HG02571 (cell line): ENCODE measurements around the gene PIK3R5.

Source experiments
- ATAC-seq: cut with Tn5 transposase; IDR thresholded peaks from one replicate; pipeline ENCODE4 v1.9.1; 2021; ENCODE audit warnings: mild to moderate bottlenecking, moderate library complexity; ENCODE audit not compliant: unreplicated experiment

PIK3R5 gene

DNA sequence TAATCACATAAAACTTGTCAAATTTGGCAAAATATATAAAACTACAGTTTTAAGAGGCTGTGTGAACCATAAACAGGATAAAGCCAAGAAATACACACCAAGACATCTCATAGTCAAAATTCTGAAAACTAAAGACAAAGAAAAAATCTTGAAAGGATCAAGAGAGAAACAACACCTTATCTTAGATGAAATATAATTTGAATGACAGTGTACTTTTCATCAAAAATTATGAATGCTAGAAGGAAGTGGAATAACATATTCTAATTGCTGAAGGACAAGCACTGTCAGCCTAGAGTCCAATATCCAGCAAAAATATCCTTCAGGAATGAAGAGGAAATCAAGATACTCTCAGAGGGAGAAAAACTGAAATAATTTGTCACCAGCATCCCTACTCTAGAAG lies 37.2 kb downstream of the PIK3R5 start:
- ATAC-seq = no peak

DNA sequence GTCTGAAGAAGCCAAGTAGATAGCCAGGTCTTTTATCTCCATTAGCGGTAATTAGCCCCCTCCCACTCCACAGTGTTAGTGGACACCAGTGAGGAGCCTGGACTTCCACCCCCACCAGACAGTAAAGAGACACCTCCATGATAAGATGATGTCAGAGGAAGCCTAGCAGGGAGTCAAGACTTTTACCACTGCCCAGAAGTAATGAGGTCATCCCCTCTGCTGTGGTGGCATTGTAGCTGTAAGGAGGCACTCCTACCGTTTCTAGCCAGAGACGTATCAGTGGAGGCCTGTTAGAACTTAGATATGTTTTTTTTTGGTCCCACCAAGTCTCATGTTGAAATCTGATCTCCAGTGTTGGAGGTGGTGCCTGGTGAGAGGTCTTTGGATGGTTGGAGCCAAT lies 38.1 kb downstream of the PIK3R5 start:
- no peak for ATAC-seq

DNA sequence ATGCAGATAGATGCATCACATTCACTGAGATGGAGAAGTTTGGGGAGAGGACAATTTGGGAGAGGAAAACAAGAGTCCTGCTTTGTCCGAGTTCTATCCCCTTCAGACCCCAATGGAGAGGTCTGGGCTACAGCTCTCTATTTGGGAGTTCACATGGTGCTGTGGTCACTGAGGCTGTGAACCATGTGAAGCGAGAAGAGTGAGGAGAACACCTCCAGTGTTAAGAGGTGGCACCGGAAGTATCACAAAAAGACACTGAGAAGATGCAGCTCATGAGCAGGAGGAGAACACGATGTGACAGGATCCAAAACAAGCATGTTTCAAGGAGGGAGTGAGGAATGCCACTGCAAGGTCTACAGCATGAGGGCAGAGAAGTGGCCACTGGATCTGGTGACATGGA lies 39.7 kb downstream of the PIK3R5 start:
- no peak for ATAC-seq

DNA sequence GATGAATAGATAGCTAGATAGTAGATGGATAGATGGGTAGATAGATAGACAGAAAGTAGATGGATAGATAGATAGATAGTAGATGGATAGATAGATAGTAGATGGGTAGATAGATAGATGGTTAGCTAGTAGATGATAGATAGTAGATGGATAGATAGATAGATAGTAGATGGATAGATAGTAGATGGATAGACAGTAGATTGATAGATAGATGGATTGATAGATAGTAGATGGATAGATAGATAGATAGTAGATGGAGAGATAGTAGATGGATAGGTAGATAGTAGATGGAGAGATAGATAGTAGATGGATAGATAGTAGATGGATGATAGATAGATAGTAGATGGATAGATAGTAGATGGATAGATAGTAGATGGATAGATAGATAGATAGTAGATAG lies 40.4 kb downstream of the PIK3R5 start:
- no peak for ATAC-seq

DNA sequence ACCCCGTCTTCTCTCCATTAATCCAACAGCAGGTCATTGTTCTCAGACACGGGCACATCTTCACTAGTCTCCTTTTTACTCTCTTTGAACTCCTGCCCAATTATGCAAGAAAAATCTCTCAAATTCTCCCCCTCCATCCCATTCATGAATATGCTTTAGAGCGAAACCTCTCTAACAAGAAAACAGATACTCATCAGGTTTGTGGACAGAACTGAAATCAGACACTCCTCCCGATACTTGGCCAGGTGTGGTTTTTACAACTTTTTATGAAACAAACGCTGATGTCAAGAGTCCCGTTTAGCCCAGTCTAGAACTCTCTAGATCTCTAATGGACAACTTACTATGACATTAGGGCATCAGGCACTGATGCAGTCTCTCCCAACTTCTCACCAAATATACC lies 40.9 kb downstream of the PIK3R5 start:
- ATAC-seq = peak; percentile 74

DNA sequence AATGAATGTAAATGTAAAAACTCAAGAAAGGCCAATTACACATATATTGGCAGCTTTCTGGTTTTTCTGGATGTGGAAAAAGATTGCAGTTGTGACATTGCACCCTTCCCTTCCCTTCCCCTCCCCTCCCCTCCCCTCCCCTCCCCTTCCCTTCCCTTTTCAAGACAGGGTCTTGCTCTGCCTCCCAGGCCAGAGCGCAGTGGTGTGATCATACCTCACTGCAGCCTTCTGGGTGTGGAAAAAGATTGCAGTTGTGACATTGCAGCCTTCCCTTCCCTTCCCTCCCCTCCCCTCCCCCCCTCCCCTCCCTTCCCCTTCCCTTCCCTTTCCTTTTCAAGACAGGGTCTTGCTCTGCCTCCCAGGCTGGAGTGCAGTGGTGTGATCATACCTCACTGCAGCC lies 41.7 kb downstream of the PIK3R5 start:
- ATAC-seq = no peak

DNA sequence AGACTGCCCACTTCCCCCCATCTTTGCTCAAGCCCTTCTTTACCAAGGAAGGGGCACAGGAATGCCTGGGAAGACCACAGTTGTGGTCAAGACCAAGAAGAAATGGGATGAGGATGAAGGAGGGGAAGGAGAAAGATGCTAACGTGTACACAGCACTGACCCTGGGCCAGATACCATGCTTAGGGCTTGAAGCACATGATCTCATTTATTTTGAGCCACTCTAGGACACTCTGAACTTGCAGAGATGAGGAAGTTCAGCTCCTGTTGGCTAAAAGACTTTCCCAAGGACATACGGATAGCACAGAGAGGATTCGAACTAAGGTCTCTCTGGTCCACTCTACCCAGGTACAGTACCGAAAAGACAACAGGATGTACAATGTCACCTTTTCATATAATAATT lies 42.6 kb downstream of the PIK3R5 start:
- no peak for ATAC-seq

DNA sequence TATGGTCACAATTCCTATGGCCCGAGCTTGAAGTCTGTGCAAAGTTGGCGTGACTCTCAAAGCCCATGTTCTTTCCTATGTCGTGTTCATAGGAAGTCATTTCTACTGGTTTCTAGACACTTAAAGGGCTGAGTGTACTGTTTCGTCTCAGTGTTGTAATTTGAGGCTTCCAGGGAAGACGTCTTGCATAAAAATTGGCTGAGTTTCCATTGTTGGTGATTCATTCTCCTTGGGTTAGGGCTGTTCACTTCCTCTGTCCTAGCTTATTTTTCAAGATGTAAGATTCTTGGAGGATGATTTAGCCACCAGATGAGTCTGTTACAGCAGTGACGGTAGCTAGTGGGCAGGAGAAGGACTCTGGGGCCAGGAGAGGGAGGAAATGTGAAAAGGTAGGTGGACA lies 43.1 kb downstream of the PIK3R5 start:
- no peak for ATAC-seq

DNA sequence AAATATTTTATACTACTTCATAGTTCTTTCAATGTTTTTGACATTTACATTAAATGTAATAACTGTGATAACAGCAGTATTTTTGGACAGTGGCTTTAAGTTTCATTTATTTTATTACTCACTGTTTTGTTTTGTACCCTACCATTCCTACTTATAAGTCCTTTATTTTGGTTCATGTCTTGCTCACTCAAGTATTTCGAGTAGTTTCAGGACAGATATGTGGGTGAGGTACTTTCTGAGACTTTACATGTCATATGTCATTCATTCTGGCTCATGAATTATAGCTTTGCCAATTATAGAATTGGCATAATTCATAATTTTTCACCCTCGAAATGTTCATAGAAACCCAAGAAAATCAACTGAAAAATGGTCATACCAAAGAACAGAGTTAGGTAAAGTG lies 44.4 kb downstream of the PIK3R5 start:
- ATAC-seq = no peak

DNA sequence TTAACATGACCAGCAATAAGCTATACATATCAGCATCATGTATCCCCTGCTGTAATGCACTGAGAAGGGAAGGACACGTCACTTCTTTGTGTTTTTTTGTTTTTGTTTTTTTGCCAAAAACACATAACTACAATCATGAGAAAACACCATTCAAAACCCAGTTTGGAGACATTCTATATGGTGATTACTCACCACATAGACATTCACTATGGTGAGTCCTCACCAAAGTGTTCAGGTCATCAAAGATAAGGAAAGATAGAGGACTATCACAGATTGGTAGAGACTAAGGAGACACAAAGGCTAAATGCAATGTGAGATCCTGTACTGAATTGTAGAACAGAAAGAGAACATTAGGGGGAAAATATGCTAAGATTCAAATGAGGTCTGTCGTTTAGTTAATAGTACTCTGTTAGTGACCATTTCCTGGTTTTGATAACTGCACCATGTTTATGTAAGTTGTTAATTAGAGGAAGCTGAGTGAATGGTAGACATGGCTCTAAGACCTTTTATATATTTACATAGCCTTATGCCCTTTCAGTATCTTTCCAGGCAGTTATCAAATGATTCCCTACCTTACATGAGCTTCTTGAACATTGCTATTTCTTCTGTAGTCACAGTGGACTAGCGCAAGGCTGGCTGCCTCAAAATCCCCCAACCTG lies 46.6 kb downstream of the PIK3R5 start:
- no peak for ATAC-seq

DNA sequence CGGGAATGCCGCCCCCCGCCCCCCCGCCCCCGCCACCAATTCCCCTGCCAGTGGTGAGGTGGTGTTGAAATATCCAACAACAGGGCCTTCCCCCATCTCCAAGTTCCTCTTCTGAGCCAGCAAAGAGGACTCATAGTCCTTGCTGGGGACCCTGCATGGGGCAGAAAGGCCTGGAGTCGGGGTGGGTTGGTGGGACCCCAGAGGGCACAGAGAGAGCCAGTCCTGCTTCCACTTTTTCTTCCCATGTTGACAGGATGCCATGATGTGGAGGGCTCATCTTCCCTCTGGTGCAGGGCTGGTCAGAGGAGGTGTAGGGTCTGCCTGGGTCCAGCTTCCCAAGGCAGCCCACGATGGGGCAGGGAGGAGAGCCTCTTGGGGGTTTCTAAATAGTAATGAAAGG lies 49.0 kb downstream of the PIK3R5 start:
- ATAC-seq = no peak

DNA sequence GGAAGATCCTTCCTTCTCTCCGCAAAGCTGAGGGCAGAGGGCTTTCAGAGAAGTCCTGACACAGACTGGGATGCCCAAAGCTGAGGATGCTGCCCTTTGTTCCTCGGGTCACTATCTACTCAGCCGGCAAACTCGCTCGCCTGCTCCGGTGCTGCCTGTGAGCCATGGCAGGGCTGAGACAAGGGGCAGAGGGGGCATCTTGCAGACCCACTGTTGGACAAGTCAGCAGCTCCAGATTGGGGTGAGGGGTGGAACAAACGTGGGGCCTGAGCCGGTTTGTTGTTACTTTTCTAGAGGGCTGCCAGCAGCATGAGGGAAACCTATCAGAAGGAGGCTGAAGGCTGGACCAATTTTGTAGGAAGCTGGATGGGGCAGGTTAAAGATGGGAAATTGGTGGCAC lies 51.0 kb downstream of the PIK3R5 start:
- no peak for ATAC-seq

DNA sequence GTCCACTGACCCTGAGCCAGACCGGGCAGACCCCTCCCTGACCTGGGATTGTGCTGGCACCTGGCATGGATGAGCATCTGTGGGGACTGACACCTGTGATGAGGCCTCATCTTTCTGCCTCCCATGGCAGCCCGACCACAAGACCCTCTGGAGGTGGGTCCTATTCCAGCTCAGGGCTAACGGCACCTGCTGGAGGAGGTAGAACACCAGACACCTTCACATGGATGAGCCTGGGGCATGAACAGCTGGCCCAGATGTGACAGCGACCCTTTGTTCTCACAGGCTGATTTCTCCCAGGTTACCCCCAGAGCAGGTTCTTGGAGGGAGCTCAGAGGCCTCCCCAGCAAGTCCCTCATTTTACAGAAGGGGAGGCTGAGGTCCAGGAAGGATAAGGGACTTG lies 51.6 kb downstream of the PIK3R5 start:
- ATAC-seq = no peak

DNA sequence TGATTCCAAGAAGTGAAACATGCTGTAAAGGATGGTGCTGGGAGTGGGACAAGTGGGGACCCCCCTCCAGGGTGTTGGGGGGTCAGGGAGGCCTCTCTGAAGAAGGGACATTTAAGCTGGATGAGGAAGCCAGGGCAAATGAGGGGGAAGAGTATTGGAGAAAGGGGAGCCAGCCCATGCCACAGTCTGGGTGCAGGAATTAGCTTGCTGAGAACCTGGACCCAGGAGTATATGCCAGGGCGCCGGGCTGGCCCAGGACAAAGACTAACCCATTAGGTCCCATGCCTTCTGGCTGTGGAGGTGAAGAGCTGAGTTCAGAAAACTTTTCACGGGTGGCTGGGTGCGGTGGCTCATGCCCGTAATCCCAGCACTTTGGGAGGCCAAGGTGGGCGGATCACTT lies 52.4 kb downstream of the PIK3R5 start:
- ATAC-seq = no peak

DNA sequence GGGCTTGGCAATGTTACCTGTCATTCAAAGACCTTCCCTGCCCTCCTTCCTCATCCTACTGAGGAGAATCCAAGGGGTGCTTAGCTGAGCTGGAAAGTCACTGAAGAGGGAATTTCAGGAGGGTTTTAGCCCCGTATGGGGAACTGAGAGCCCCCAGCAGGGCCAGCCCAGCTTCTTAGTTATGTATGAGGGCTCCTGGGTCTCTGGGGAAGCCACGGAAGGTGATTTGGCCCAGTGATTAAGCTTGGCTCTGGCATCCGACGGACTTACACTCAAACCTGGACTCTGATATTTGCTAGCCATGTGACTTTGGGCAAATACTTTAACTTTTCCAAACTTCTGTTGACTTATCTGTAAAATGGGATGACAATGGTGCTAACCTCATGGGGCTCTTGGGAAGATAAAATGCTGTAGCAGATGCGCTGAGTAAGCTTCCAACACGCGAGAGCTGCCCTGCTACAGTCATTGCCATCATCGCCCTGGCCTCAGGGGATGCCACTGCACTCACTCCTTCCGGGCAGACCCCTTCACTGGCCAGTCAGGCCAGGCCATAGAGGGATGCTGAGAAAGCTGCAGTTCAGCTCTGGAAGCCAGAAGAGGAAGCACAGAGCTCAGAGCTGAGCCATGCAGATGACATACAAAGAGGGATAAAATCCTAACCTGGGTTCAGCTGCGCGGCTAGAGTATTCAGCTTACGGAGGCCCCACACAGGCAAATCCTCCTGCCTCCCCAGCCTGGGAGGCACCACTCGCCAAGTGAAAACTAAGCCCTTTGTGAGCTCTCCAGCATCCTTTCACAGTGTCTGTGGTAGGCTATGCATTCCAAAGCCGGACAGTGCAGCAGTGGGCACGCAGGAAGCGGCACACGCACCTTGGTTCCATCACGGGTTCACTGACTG lies 53.2 kb downstream of the PIK3R5 start:
- ATAC-seq = no peak

DNA sequence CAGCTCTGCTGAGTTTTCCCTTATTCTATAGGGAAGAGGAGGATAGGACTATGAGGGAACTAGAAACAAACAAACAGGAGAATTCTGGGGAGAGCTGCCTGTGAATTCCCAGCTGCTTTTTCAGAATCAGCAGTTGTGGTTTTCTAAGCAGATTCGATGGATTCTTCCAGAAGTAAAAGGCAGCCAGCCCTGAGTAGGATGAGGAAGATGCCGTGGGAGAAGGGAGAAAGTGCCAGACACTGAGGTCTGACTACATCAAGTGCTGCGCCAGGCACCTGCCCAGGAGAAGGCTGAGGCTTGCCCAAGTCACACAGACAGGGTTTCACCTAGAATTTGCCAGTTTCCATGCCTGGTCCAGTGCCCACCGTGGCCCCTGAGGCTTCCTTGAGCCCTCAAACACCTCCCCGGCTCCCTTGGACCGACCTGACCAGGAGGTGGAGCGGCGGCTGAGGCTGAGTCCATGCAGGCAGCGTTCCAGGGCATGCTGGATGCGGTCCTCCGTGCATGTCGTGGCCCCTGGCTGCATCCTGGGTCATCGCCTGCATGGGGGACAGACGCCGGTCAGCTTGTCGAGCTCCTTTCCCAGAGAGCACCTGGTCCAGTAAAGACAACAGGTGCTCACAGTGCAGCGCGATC lies 54.4 kb downstream of the PIK3R5 start:
- ATAC-seq = no peak

DNA sequence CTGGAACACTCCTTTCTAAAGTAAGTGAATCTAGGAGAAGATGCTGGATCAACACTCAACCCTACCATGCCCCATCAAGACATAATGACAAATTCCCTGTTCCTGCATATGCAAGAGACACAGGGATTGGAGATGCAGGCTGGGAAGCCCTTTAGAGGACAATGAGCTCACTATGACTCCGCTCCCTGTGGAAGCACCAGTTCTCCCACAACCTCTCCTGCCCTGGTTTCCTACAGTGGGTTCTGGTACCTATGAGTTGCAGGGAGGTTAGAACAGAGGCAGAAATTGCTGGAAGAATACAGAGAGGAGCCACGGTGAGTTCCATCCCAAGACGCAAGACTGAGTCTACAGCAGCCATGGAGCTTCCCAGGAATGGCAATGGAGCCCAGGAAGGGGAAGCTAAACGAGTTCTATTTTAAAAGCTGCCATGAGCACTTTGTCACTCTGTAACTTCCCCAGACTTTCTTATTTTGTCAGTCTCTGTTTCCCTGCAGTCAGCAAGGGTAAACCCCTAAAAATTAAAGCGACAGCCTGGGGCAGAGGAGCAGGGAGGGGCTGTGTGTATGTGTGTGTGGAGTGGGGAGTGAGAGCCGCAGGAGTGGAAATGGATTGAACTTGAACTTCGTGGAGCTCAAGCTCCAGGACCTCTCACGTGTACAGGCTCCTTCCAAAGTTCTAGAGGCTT lies 55.8 kb downstream of the PIK3R5 start:
- ATAC-seq = no peak

DNA sequence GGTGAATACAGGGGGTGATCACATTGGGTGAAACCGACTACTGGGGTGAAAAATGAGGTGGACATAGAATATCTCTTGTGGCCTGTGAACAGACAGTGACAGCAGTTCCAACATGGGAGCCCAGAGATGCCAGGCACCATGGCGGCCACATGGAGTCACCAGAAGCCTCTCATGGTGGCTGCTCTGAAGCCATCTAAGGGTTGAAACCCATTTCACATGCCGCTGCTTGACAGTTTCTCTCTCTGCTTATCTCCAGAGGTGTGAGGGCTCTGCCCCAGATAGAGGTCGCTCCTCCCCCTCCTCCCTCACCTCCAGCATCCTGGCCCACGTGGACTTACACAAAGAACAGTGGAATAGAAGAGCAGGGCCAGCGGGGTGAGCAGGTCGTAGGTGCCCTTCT lies 60.2 kb downstream of the PIK3R5 start:
- no peak for ATAC-seq

DNA sequence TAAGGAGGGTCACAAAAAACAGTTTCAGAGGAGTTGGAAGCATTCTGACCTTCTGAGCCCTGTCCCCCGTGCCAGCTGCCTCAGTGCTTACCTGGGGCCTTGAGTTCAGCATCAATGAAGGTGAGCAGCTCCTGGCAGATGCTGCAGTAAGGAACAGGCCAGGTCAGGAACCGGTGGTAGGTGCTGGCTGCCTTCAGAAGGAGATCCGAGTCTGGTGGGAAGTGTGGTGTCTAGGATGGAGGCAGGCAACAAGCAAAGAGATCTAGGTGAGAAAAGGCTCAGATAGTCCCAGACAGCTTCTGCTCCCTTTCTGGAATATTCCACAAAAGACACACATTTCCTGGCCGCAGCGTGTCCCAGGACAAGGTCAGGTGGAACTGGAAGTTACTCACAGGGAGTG lies 60.8 kb downstream of the PIK3R5 start:
- no peak for ATAC-seq

DNA sequence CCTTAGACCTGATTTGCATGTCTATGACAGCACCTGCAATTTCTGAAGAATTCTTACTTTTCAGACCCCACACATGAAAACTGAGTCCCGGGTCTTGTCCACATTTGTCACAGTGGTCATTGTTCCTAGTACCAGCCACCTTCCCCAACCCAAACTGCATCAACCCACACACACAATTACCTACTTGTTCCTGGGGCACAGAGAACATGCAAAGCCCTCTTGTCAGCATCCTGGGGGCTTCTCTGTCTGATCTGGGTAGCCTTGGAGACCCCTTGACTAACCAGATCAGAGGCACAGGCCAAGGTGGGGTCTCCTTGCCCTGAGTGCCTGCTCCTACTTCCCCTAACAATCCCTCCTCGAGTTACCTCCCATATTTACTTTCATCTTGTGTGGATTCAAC lies 61.3 kb downstream of the PIK3R5 start:
- no peak for ATAC-seq
